GM19043 (cell line): ENCODE data around the gene TFCP2L1.
"Not testable (repeated sequence)": the region's sequence is repeated elsewhere in the genome, so short reads cannot be mapped to it uniquely, and the experiment has no call there.

Source experiments
- ATAC-seq: cut with Tn5 transposase; IDR thresholded peaks from one replicate; pipeline ENCODE4 v1.9.1; 2021; ENCODE audit warnings: low read depth; ENCODE audit not compliant: unreplicated experiment

The TFCP2L1 gene

GRCh38 chr2:121284463-121285449 lies at the start of gene TFCP2L1:
TSS of gene TFCP2L1 (minus strand) at chr2:121285202. CDS start at chr2:121285109, 93 bp downstream.
- ATAC-seq: peak; percentile 64

GRCh38 chr2:121333834-121334558 lies 49.0 kb upstream of the TFCP2L1 start:
- peak; percentile 72 for ATAC-seq

- no peak for ATAC-seq
Observed at GRCh38 chr2:121333231-121333630, 48.2 kb upstream of the TFCP2L1 start.

GRCh38 chr2:121331324-121331723 lies 46.3 kb upstream of the TFCP2L1 start:
- not testable (repeated sequence) for ATAC-seq

- no peak for ATAC-seq
Observed at GRCh38 chr2:121330921-121331320, 45.9 kb upstream of the TFCP2L1 start.

GRCh38 chr2:121329786-121330185 lies 44.8 kb upstream of the TFCP2L1 start:
- ATAC-seq: no peak

GRCh38 chr2:121326628-121327027 lies 41.6 kb upstream of the TFCP2L1 start:
- ATAC-seq: no peak

GRCh38 chr2:121324601-121325000 lies 39.6 kb upstream of the TFCP2L1 start:
- ATAC-seq: no peak

- ATAC-seq: no peak
Observed at GRCh38 chr2:121321476-121321875, 36.5 kb upstream of the TFCP2L1 start.

- ATAC-seq: no peak
Observed at GRCh38 chr2:121319941-121320340, 34.9 kb upstream of the TFCP2L1 start.

GRCh38 chr2:121316986-121317385 lies 32.0 kb upstream of the TFCP2L1 start:
- ATAC-seq: no peak

- not testable (repeated sequence) for ATAC-seq
Observed at GRCh38 chr2:121313701-121314100, 28.7 kb upstream of the TFCP2L1 start.

- ATAC-seq: no peak
Observed at GRCh38 chr2:121309801-121310200, 24.8 kb upstream of the TFCP2L1 start.

- no peak for ATAC-seq
Observed at GRCh38 chr2:121309323-121309722, 24.3 kb upstream of the TFCP2L1 start.

- ATAC-seq: no peak
Observed at GRCh38 chr2:121307048-121307447, 22.0 kb upstream of the TFCP2L1 start.

- no peak for ATAC-seq
Observed at GRCh38 chr2:121304941-121305340, 19.9 kb upstream of the TFCP2L1 start.

GRCh38 chr2:121303531-121304263 lies 18.7 kb upstream of the TFCP2L1 start:
- ATAC-seq: no peak

GRCh38 chr2:121301190-121301589 lies 16.2 kb upstream of the TFCP2L1 start:
- not testable (repeated sequence) for ATAC-seq

- no peak for ATAC-seq
Observed at GRCh38 chr2:121298476-121298875, 13.5 kb upstream of the TFCP2L1 start.

- not testable (repeated sequence) for ATAC-seq
Observed at GRCh38 chr2:121297866-121298265, 12.9 kb upstream of the TFCP2L1 start.
